ENCODE results near the gene TMEM50B.

- TF ChIP-seq ESRRG (CRISPR knock-in tag; IDR thresholded peaks at IDR 0.05): no peak
- no peak for TF ChIP-seq GLIS3 (CRISPR knock-in tag; IDR thresholded peaks at IDR 0.05)
- TF ChIP-seq CSRNP3 (CRISPR knock-in tag; IDR thresholded peaks at IDR 0.05): no peak
- TF ChIP-seq ZFP30 (CRISPR knock-in tag; IDR thresholded peaks at IDR 0.05): no peak
- no peak for TF ChIP-seq SNAI2 (CRISPR knock-in tag; IDR thresholded peaks at IDR 0.05)
- TF ChIP-seq ZNF8 (CRISPR knock-in tag; IDR thresholded peaks at IDR 0.05): no peak
- TF ChIP-seq CSDC2 (CRISPR knock-in tag; IDR thresholded peaks at IDR 0.05): no peak
- TF ChIP-seq OSR1 (CRISPR knock-in tag; IDR thresholded peaks at IDR 0.05): no peak
- no peak for TF ChIP-seq PATZ1 (CRISPR knock-in tag; IDR thresholded peaks at IDR 0.05; ENCODE audit: borderline replicate concordance)
- no peak for TF ChIP-seq RARB (CRISPR knock-in tag; IDR thresholded peaks at IDR 0.05)
- no peak for TF ChIP-seq ZNF70 (CRISPR knock-in tag; IDR thresholded peaks at IDR 0.05)
Measured at GRCh38 chr21:33432496-33432895, 47.3 kb downstream of the TMEM50B start.
